ACC112 (cell line): ENCODE measurements around the gene HS6ST3.

Experiments
- H2AFZ ChIP-seq: fragments of 200-600 bp; sonication (generic); one replicate; pipeline ENCODE4 v1.6.0; 2017; ENCODE audit warnings: antibody characterized with exemption, low read length; ENCODE audit not compliant: unreplicated experiment
- H3K27ac ChIP-seq: fragments of 200-600 bp; sonication (generic); 2 replicates; pipeline ENCODE4 v1.5.1; 2014; ENCODE audit warnings: low read depth, mild to moderate bottlenecking, antibody characterized with exemption, low read length, moderate library complexity
- H3K27me3 ChIP-seq: fragments of 200-600 bp; sonication (generic); 2 replicates; pipeline ENCODE4 v1.6.1; 2014; ENCODE audit warnings: mild to moderate bottlenecking, antibody characterized with exemption, low read length, moderate library complexity, mixed read lengths; ENCODE audit not compliant: insufficient read depth
- H3K36me3 ChIP-seq: fragments of 200-600 bp; sonication (generic); 2 replicates; pipeline ENCODE4 v1.6.1; 2016; ENCODE audit warnings: mild to moderate bottlenecking, antibody characterized with exemption, low read length, moderate library complexity, mixed read lengths; ENCODE audit not compliant: insufficient read depth
- H3K4me1 ChIP-seq: fragments of 200-600 bp; sonication (generic); one replicate; pipeline ENCODE4 v1.6.1; 2016; ENCODE audit warnings: low read length, mixed read lengths; ENCODE audit not compliant: insufficient read depth, unreplicated experiment, control insufficient read depth
- H3K4me3 ChIP-seq: fragments of 200-600 bp; sonication (generic); 2 replicates; pipeline ENCODE4 v1.5.1; 2014; ENCODE audit warnings: mild to moderate bottlenecking, low read depth, low read length
- H3K79me2 ChIP-seq: fragments of 200-600 bp; sonication (generic); one replicate; pipeline ENCODE4 v1.6.0; 2016; ENCODE audit warnings: low read length; ENCODE audit not compliant: control insufficient read depth, unreplicated experiment, insufficient read depth

HS6ST3 gene

DNA sequence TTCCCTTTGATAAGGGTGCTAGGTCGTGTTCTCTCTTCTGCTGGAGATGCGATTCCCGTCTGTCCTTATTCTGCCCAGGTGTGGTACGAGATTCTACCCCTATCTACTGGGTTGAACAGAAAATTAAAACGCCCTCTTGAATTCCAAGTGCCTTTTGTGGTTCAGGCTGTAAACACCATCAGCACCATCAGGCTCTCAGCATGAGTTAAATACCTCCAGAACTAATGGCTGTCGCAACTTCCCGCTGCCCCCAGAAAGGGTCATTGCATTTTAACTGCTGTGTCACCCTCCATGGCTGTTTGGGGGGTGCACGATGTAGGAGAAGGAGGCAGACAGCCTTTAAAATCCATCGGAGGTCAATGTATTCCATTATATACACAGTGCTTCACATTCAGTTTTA, 727.0 kb downstream of the HS6ST3 start:
- Histone ChIP-seq H3K4me1 (peaks cover 26% of the 10 kb centered on the region), H3K4me3 (peak overlapping the region; percentile 42; the same call in 1 of the 2 replicates), H3K27me3 (no peaks in the 10 kb centered on the region), H3K79me2 (no peaks in the 10 kb centered on the region), H3K36me3 (no peaks in the 10 kb centered on the region), H2AFZ (no peak overlapping the region), H3K27ac (peak overlapping the region; percentile 43)

GRCh38 chr13:96817336-96817941, 727.5 kb downstream of the HS6ST3 start:
- Histone ChIP-seq H3K27ac (no peak overlapping the region), H3K27me3 (no peaks in the 10 kb centered on the region), H3K79me2 (no peaks in the 10 kb centered on the region), H3K4me3 (no peak overlapping the region), H3K4me1 (peaks cover 30% of the 10 kb centered on the region), H2AFZ (no peak overlapping the region), H3K36me3 (no peaks in the 10 kb centered on the region)

DNA sequence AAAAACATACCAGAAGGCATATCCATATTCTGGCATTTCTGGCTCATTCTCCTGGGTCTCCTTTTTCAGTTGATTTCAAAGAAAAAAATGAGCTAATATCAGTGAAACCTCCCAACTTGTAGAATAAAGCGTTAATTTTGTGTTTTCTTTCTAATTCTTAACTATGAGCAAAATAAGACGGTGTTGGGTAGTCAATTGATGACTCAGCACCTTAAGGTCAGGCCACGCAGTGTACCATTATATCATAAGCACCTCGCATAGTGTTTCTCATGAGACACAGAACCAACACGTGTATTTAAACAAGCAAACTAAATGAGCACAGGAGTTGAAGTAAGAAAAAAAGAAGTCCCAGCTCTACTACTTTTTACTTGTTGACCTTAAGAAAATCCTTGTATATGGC, 729.5 kb downstream of the HS6ST3 start:
- Histone ChIP-seq H3K27me3 (no peaks in the 10 kb centered on the region), H3K4me1 (peaks cover 30% of the 10 kb centered on the region), H3K4me3 (no peak overlapping the region), H3K27ac (no peak overlapping the region), H3K79me2 (no peaks in the 10 kb centered on the region), H2AFZ (no peak overlapping the region), H3K36me3 (no peaks in the 10 kb centered on the region)

DNA sequence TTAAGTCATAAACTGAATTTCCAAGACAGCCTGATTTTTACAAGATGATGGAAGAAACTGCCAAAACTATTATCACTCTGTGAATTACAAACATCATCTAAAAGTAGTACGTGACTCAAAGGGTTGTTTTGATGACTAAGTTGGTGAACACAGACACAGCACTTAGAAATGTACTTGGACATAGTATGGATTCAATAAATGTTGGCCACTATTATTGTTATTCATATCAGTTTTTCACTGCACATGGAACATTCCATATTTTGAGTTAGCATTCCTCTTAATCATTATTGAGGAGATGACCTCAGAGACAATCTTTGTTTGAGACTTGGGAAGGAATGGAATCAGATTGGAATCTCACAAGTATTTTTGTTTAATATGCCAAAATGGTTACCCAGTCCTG, 731.5 kb downstream of the HS6ST3 start:
- Histone ChIP-seq H2AFZ (no peak overlapping the region), H3K36me3 (no peaks in the 10 kb centered on the region), H3K27ac (peak overlapping the region; percentile 26; the same call in 1 of the 2 replicates), H3K27me3 (no peaks in the 10 kb centered on the region), H3K4me3 (no peak overlapping the region), H3K79me2 (no peaks in the 10 kb centered on the region), H3K4me1 (peaks cover 22% of the 10 kb centered on the region)

GRCh38 chr13:96821971-96822370, 732.1 kb downstream of the HS6ST3 start:
- Histone ChIP-seq H3K27ac (peak overlapping the region; percentile 26; the same call in 1 of the 2 replicates), H3K4me1 (peaks cover 16% of the 10 kb centered on the region), H2AFZ (no peak overlapping the region)

GRCh38 chr13:96822895-96823294, 733.0 kb downstream of the HS6ST3 start:
- Histone ChIP-seq H3K79me2 (no peaks in the 10 kb centered on the region), H3K27ac (no peak overlapping the region), H3K4me3 (0 out of 2 replicates have a peak overlapping the region, but pooled peaks have one; percentile 34), H2AFZ (no peak overlapping the region), H3K36me3 (no peaks in the 10 kb centered on the region), H3K27me3 (no peaks in the 10 kb centered on the region), H3K4me1 (peaks cover 14% of the 10 kb centered on the region)

More at GRCh38 chr13:96821971-96822370, 732.1 kb downstream of the HS6ST3 start:
- Histone ChIP-seq H3K36me3 (no peaks in the 10 kb centered on the region), H3K27me3 (no peaks in the 10 kb centered on the region), H3K79me2 (no peaks in the 10 kb centered on the region), H3K4me3 (peak overlapping the region; percentile 34; the same call in 1 of the 2 replicates)

- Histone ChIP-seq H3K4me1 (peaks cover 14% of the 10 kb centered on the region), H3K27ac (no peak overlapping the region), H3K36me3 (no peaks in the 10 kb centered on the region), H3K27me3 (no peaks in the 10 kb centered on the region), H3K4me3 (no peak overlapping the region), H2AFZ (no peak overlapping the region), H3K79me2 (no peaks in the 10 kb centered on the region)
Observed at GRCh38 chr13:96824140-96824539, 734.2 kb downstream of the HS6ST3 start.

GRCh38 chr13:96825653-96826052, 735.7 kb downstream of the HS6ST3 start:
- H3K79me2 ChIP-seq = no peaks in the 10 kb centered on the region
- H3K27ac ChIP-seq = no peak overlapping the region
- no peak overlapping the region for H2AFZ ChIP-seq
- H3K27me3 ChIP-seq = no peaks in the 10 kb centered on the region
- H3K4me1 ChIP-seq = peaks cover 14% of the 10 kb centered on the region
- no peak overlapping the region for H3K4me3 ChIP-seq
- H3K36me3 ChIP-seq = no peaks in the 10 kb centered on the region

GRCh38 chr13:96834626-96835025, 744.7 kb downstream of the HS6ST3 start:
- no peak overlapping the region for H2AFZ ChIP-seq
- H3K36me3 ChIP-seq = no peaks in the 10 kb centered on the region
- H3K27ac ChIP-seq = no peak overlapping the region
- no peak overlapping the region for H3K4me3 ChIP-seq
- peaks cover 12% of the 10 kb centered on the region for H3K27me3 ChIP-seq
- H3K79me2 ChIP-seq = no peaks in the 10 kb centered on the region
- no peaks in the 10 kb centered on the region for H3K4me1 ChIP-seq

DNA sequence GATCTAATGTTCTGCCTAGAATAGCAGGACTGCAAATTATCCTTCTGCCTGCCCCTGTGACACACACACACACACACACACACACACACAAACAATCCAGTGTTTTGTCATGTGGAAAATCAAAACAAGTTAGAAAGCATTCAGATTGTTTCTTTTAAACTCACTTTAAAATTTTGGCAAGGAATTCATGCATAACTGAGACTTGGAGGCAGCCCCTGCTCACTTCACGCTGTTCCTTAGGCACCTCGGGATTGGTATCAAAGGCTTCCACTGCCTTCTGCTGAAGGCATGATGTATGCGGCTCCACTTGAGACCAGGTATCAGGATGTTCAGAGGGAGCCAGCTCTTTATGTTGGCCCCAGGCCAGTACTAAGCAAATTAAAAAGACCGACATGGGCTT, 745.6 kb downstream of the HS6ST3 start:
- Histone ChIP-seq H3K4me1 (no peaks in the 10 kb centered on the region), H3K4me3 (no peak overlapping the region), H3K27ac (no peak overlapping the region), H3K79me2 (no peaks in the 10 kb centered on the region), H3K27me3 (peaks cover 13% of the 10 kb centered on the region), H3K36me3 (no peaks in the 10 kb centered on the region), H2AFZ (no peak overlapping the region)

GRCh38 chr13:96836733-96837132, 746.8 kb downstream of the HS6ST3 start:
- Histone ChIP-seq H3K79me2 (no peaks in the 10 kb centered on the region), H3K4me3 (no peak overlapping the region), H2AFZ (no peak overlapping the region), H3K27me3 (peaks cover 17% of the 10 kb centered on the region), H3K27ac (no peak overlapping the region), H3K4me1 (no peaks in the 10 kb centered on the region), H3K36me3 (no peaks in the 10 kb centered on the region)
